Breast epithelium (tissue), 3 donors: ENCODE measurements around the gene PEX26.
"Not testable (repeated sequence)": the region's sequence is repeated elsewhere in the genome, so short reads cannot be mapped to it uniquely, and the experiment has no call there.

Experiments
- CTCF ChIP-seq, 3 donors: fragments of 450-650 bp; IDR thresholded peaks; one replicate each; pipeline ENCODE4 v1.5.1; 2016 to 2017; ENCODE audit warnings: antibody characterized with exemption in 3 of 3, mild to moderate bottlenecking in 3 of 3, moderate library complexity in 3 of 3
- POLR2A ChIP-seq: fragments of 450-650 bp; IDR thresholded peaks from one replicate; pipeline ENCODE4 v1.6.1; 2016; ENCODE audit warnings: antibody characterized with exemption, mild to moderate bottlenecking, moderate library complexity
- POLR2AphosphoS5 ChIP-seq, 3 donors: sonication (generic); formaldehyde crosslinking; IDR thresholded peaks; one replicate each; pipeline ENCODE4 v1.6.1; 2017; ENCODE audit warnings: antibody characterized with exemption in 3 of 3

DNA sequence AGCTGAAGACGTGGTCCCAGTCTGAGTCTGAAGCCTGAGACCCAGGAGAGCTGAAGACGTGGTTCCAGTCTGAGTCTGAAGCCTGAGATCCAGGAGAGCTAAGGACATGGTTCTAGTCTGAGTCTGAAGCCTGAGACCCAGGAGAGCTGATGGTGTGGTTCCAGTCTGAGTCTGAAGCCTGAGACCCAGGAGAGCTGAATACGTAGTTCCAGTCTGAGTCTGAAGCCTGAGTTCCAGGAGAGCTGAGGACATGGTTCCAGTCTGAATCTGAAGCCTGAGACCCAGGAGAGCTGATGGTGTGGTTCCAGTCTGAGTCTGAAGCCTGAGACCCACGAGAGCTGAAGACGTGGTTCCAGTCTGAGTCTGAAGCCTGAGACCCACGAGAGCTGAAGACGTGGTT is 28.2 kb downstream of the PEX26 start:
- not testable (repeated sequence) for TF ChIP-seq CTCF (IDR thresholded peaks at IDR 0.05); POLR2A; POLR2AphosphoS5 (IDR thresholded peaks at IDR 0.05)
